SK-N-MC (cell line): ENCODE data around the gene ANKRD42.

Experiments used
- EZH2 ChIP-seq: fragments of 200-600 bp; sonication (generic); IDR thresholded peaks from one replicate; pipeline ENCODE4 v1.6.1; 2017; ENCODE audit warnings: antibody characterized with exemption
- FOXP2 ChIP-seq: optimal IDR thresholded peaks from 2 replicates; pipeline ENCODE3; 2011; ENCODE audit warnings: mild to moderate bottlenecking, moderate library complexity; ENCODE audit not compliant: insufficient read depth; ENCODE audit errors: extremely low read length, control extremely low read depth
- POLR2AphosphoS5 ChIP-seq: IDR thresholded peaks from 2 replicates; pipeline ENCODE4 v1.6.1; 2012; ENCODE audit warnings: mild to moderate bottlenecking, low read depth, low read length, borderline replicate concordance

DNA sequence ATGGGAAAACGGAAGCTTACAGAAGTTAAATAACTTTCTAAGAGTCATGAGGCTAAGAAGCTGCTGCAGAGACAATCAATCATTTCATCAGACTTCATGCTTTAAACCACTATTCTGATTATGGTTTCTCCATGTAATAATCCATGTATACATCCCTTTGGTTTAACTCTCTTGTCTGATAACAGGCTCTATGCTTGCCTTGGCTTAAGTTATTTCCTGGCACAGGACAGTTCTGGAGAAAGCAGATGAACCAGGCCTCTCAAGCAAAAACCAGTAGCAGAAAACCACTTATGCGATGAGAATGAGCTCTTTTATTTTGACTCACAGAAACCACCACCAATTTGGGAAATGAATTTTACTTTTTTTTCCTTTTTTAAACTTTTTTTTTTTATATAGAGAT lies 43.1 kb upstream of the ANKRD42 start:
- no peak for TF ChIP-seq EZH2
- no peak for TF ChIP-seq POLR2AphosphoS5
- no peak for TF ChIP-seq FOXP2
